ENCODE data around the gene COL15A1. TPM values are rescaled to one million over a fixed set of nuclear protein-coding genes. Genes with fewer than 3 reads are reported as not detected.

The COL15A1 gene
- total RNA-seq, 1 experiment from 2014 or later, result 0.22 TPM

GRCh38 chr9:98962181-98962560 lies 18.5 kb downstream of the COL15A1 start (continued):
- TF ChIP-seq ZNF425 (CRISPR knock-in tag; conservative IDR thresholded peaks at IDR 0.05) (no peak), RORB (CRISPR knock-in tag; IDR thresholded peaks at IDR 0.05) (no peak), IRF2 (CRISPR knock-in tag; IDR thresholded peaks at IDR 0.05; ENCODE audit: borderline replicate concordance, low read depth) (no peak), RELA (CRISPR knock-in tag; IDR thresholded peaks at IDR 0.05; ENCODE audit: borderline replicate concordance) (no peak), CDX4 (CRISPR knock-in tag; IDR thresholded peaks at IDR 0.05; ENCODE audit: borderline replicate concordance) (no peak), NFATC4 (CRISPR knock-in tag; IDR thresholded peaks at IDR 0.05) (no peak), ATF1 (CRISPR knock-in tag; IDR thresholded peaks at IDR 0.05) (no peak)
- TF ChIP-seq, protein P1, sequence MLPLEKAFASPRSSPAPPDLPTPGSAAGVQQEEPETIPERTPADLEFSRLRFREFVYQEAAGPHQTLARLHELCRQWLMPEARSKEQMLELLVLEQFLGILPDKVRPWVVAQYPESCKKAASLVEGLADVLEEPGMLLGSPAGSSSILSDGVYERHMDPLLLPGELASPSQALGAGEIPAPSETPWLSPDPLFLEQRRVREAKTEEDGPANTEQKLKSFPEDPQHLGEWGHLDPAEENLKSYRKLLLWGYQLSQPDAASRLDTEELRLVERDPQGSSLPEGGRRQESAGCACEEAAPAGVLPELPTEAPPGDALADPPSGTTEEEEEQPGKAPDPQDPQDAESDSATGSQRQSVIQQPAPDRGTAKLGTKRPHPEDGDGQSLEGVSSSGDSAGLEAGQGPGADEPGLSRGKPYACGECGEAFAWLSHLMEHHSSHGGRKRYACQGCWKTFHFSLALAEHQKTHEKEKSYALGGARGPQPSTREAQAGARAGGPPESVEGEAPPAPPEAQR (CRISPR knock-in tag; IDR thresholded peaks at IDR 0.05), result no peak

- H3K9me3 Mint-ChIP-seq, result peaks cover 9% of the 10 kb centered on the region
- ChIA-PET POLR2A (no interaction called here), CTCF (interaction anchor here (1.3 to 3.0 kb wide), 2 partner anchors 12 to 19 kb away, joined by 5 to 16 read pairs; partner anchors contain the start of gene COL15A1)
- no peak overlapping the region for H3K27ac Mint-ChIP-seq
- no peak for TF ChIP-seq SOX15 (CRISPR knock-in tag; IDR thresholded peaks at IDR 0.05)
- TF ChIP-seq NR1H2 (CRISPR knock-in tag; IDR thresholded peaks at IDR 0.05), result no peak
- no peak for TF ChIP-seq GABPB1 (CRISPR knock-in tag; IDR thresholded peaks at IDR 0.05)
- TF ChIP-seq ZMAT4 (CRISPR knock-in tag; IDR thresholded peaks at IDR 0.05), result no peak
- TF ChIP-seq FOXJ3 (CRISPR knock-in tag; IDR thresholded peaks at IDR 0.05; ENCODE audit: borderline replicate concordance), result no peak
- TF ChIP-seq, protein P1 (CRISPR knock-in tag; IDR thresholded peaks at IDR 0.05), result no peak
- TF ChIP-seq, protein P2, sequence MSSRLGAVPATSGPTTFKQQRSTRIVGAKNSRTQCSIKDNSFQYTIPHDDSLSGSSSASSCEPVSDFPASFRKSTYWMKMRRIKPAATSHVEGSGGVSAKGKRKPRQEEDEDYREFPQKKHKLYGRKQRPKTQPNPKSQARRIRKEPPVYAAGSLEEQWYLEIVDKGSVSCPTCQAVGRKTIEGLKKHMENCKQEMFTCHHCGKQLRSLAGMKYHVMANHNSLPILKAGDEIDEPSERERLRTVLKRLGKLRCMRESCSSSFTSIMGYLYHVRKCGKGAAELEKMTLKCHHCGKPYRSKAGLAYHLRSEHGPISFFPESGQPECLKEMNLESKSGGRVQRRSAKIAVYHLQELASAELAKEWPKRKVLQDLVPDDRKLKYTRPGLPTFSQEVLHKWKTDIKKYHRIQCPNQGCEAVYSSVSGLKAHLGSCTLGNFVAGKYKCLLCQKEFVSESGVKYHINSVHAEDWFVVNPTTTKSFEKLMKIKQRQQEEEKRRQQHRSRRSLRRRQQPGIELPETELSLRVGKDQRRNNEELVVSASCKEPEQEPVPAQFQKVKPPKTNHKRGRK (CRISPR knock-in tag; IDR thresholded peaks at IDR 0.05; ENCODE audit: borderline replicate concordance), result no peak
- no peak for TF ChIP-seq ETV6 (CRISPR knock-in tag; IDR thresholded peaks at IDR 0.05)
- no peak for TF ChIP-seq JUN (CRISPR knock-in tag; IDR thresholded peaks at IDR 0.05)
- TF ChIP-seq NFATC4 (CRISPR knock-in tag; IDR thresholded peaks at IDR 0.05), result no peak
- TF ChIP-seq ZNF138 (CRISPR knock-in tag; conservative IDR thresholded peaks at IDR 0.05), result no peak
- TF ChIP-seq TEAD1 (CRISPR knock-in tag; IDR thresholded peaks at IDR 0.05), result peak; percentile 81; the same call in 1 of the 2 replicates
- no peak for TF ChIP-seq E2F4 (CRISPR knock-in tag; IDR thresholded peaks at IDR 0.05; ENCODE audit: borderline replicate concordance, low read depth)
- TF ChIP-seq TCF7 (CRISPR knock-in tag; IDR thresholded peaks at IDR 0.05; ENCODE audit: low read depth), result no peak
- peak; percentile 60; the same call in 1 of the 2 replicates for TF ChIP-seq TEAD4 (CRISPR knock-in tag; IDR thresholded peaks at IDR 0.05)
- DNase-seq (ENCODE audit: low spot score) (peak; percentile 33), ATAC-seq (peak; percentile 83)
- H3K4me1 Mint-ChIP-seq, result peaks cover 21% of the 10 kb centered on the region
- no peak overlapping the region for H3K4me3 Mint-ChIP-seq
- H3K36me3 Mint-ChIP-seq, result no peaks in the 10 kb centered on the region
- H3K27me3 Mint-ChIP-seq (ENCODE audit: low read depth), result no peaks in the 10 kb centered on the region; the same call in 1 of the 2 replicates
Observed at GRCh38 chr9:98962861-98963260, 19.2 kb downstream of the COL15A1 start.

Measured in WTC11 (cell line).